ENCODE results near the gene FOXJ3. TPM values are rescaled to one million over a fixed set of nuclear protein-coding genes. Genes with fewer than 3 reads are reported as not detected.

Gene FOXJ3
- total RNA-seq, 6 donors from 2014 or later = 21.6 to 81.4 (median 39.3) TPM

- Histone ChIP-seq H3K4me1 (peaks cover 30 to 39% (median 32%) of the 10 kb centered on the region in 4 donors), H3K27me3 (no peaks in the 10 kb centered on the region), H3K9me3 (no peaks in the 10 kb centered on the region), H3K4me3 (no peak overlapping the region), H3K36me3 (no peaks in the 10 kb centered on the region), H3K27ac (peak overlapping the region; percentile 8 to 71 (median 58))
- DNase-seq (peak in 1 of 2 donors; percentile 73), ATAC-seq (ENCODE audit: low FRiP score in 2 of 2) (peak in 1 of 2 donors; percentile 68)
- WGBS, 2 donors = 63 to 76% methylated on average over 15 to 17 of the region's 17 CpGs
- no peak for TF ChIP-seq EP300 (IDR thresholded peaks at IDR 0.05)
- TF ChIP-seq POLR2AphosphoS5 (IDR thresholded peaks at IDR 0.05) = no peak
- no peak for TF ChIP-seq CTCF (IDR thresholded peaks at IDR 0.05)
These were observed 164.0 kb downstream of the FOXJ3 start for GRCh38 chr1:42170779-42171621.

GRCh38 chr1:42168763-42169162 is 166.3 kb downstream of the FOXJ3 start:
- H3K4me1 ChIP-seq = peaks cover 35 to 51% (median 41%) of the 10 kb centered on the region in 4 donors
- H3K9me3 ChIP-seq = no peaks in the 10 kb centered on the region
- no peak for DNase-seq
- TF ChIP-seq EP300 (IDR thresholded peaks at IDR 0.05) = no peak
- TF ChIP-seq CTCF (IDR thresholded peaks at IDR 0.05) = no peak
- no peak for TF ChIP-seq POLR2A (IDR thresholded peaks at IDR 0.05)
- no peak for TF ChIP-seq POLR2AphosphoS5 (IDR thresholded peaks at IDR 0.05)
- no peaks in the 10 kb centered on the region for H3K36me3 ChIP-seq
- no peak overlapping the region for H3K27ac ChIP-seq
- H3K4me3 ChIP-seq = no peak overlapping the region
- 96 to 100% methylated on average over 3 of the region's 3 CpGs for WGBS, 2 donors
- no peak for ATAC-seq (ENCODE audit: low FRiP score in 2 of 2)
- no peaks in the 10 kb centered on the region for H3K27me3 ChIP-seq

GRCh38 chr1:42168391-42168670 is 166.7 kb downstream of the FOXJ3 start:
- Histone ChIP-seq H3K27ac (no peak overlapping the region), H3K36me3 (no peaks in the 10 kb centered on the region), H3K4me3 (no peak overlapping the region), H3K27me3 (no peaks in the 10 kb centered on the region), H3K4me1 (peaks cover 31 to 47% (median 37%) of the 10 kb centered on the region in 4 donors), H3K9me3 (no peaks in the 10 kb centered on the region)
- no peak for ATAC-seq (ENCODE audit: low FRiP score in 2 of 2)
- TF ChIP-seq CTCF (IDR thresholded peaks at IDR 0.05) = no peak
- TF ChIP-seq EP300 (IDR thresholded peaks at IDR 0.05) = no peak
- TF ChIP-seq POLR2AphosphoS5 (IDR thresholded peaks at IDR 0.05) = no peak
- TF ChIP-seq POLR2A (IDR thresholded peaks at IDR 0.05) = no peak
- WGBS, 2 donors = 80% methylated on average over 1 of the region's 1 CpG; no CpG with 5 or more reads in 1 of the 2 donors
- DNase-seq = no peak

- no peaks in the 10 kb centered on the region for H3K9me3 ChIP-seq
- WGBS, 2 donors = 89 to 91% methylated on average over 21 of the region's 21 CpGs
- H3K27me3 ChIP-seq = no peaks in the 10 kb centered on the region
- peaks cover 26 to 42% (median 32%) of the 10 kb centered on the region in 4 donors for H3K4me1 ChIP-seq
- no peak overlapping the region for H3K4me3 ChIP-seq
- DNase-seq (no peak), ATAC-seq (ENCODE audit: low FRiP score in 2 of 2) (no peak)
- no peaks in the 10 kb centered on the region for H3K36me3 ChIP-seq
- TF ChIP-seq EP300 (IDR thresholded peaks at IDR 0.05) = no peak
- no peak for TF ChIP-seq POLR2A (IDR thresholded peaks at IDR 0.05)
- no peak for TF ChIP-seq POLR2AphosphoS5 (IDR thresholded peaks at IDR 0.05)
- no peak for TF ChIP-seq CTCF (IDR thresholded peaks at IDR 0.05)
- H3K27ac ChIP-seq = no peak overlapping the region
These were observed 167.2 kb downstream of the FOXJ3 start for GRCh38 chr1:42167611-42168390.
